Activated CD4-positive, alpha-beta T cell treated with anti-CD3 and anti-CD28 coated beads, Interleukin-2, amount 50 U/mL, for 48 hours (primary cell): ENCODE results near the gene TMEM200B.
"Not testable (repeated sequence)": the region's sequence is repeated elsewhere in the genome, so short reads cannot be mapped to it uniquely, and the experiment has no call there.

Source experiments
- DNase-seq, 2 experiments: peaks; one replicate each; pipeline ENCODE4 v3.0.0-alpha.2; 2020

The TMEM200B gene

GRCh38 chr1:29123887-29124365, at the start of gene TMEM200B:
Gene TMEM200B (minus strand): TSS chr1:29123903. CDS start chr1:29121828, 2,075 bp downstream.
- DNase-seq = peak; percentile 28 to 34

DNA sequence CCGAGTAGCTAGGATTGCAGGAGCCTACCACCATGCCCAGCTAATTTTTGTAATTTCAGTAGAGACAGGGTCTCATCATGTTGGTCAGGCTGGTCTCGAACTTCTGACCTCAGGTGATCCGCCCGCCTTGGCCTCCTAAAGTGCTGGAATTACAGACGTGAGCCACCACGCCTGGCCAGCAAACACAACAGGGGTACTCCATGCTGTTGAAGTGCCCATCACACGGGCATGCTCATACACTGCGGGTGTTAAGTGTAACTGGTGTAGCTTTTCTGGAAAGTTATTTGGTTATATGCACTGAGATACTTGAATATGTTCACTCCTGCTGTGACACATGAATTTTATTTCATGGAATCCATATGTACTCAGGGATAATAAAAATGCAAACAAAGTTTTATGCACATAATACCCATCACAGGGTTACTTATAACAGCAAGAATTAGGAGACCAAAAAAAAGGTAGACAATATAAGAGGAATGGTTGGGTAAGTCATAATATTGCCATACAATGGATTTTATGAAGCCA, 48.8 kb upstream of the TMEM200B start:
- DNase-seq = no peak

DNA sequence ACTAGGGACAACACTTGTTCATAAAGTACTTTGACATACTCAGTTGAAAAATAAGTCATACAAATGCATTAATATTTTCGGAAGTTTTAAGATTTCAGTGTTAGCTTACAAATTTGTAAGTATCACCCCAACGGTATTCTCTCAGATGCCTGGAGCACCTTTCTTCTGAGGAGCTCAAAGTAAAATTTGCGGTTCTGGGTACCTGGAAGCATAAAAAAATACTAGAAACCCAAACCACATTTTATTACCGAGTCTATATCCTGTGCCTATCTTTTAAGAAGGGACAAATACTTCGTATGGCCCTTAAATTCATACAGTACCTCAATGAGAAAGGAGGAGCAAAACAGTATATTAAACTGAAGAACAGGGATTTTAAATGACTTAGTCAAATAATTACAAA, 47.8 kb upstream of the TMEM200B start:
- no peak for DNase-seq

DNA sequence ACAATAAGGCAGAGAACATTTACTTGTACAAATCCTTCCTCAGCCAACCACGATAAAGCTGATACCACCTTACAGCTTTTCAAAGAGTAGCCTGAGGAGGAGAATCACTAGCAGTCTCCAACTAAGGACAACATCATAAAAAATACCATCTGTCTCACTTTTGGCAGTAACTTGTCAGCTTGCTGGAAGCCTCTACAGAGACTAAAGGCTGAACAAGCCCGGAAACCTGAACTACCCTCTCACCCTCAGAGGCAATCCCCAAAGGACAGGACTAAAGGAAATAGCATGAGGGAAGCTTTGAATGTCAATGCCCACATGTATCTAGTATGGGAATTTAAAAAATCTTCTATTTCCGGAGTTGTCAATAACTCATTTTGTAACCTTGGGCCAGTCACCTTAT, 47.4 kb upstream of the TMEM200B start:
- DNase-seq = no peak

DNA sequence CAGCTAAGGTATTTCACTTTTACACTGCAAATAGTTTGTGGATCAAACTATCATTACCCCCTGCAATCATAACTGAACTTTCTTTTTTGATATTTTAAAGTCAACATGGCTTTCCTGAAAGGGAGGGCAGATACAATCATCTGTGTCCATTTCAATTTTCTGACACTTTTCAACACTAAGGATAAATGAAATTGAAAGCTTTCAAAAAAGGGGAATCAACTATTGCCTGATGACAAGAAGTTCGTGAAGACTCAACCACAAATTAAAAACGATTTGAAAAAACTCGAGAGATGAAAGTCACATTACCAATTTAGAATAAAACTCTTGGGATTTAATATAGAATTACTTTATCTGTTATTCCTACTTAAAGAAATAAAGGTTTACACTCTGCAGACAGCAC, 46.3 kb upstream of the TMEM200B start:
- no peak for DNase-seq

- DNase-seq = no peak
Observed at GRCh38 chr1:29167904-29168303, 44.2 kb upstream of the TMEM200B start.

DNA sequence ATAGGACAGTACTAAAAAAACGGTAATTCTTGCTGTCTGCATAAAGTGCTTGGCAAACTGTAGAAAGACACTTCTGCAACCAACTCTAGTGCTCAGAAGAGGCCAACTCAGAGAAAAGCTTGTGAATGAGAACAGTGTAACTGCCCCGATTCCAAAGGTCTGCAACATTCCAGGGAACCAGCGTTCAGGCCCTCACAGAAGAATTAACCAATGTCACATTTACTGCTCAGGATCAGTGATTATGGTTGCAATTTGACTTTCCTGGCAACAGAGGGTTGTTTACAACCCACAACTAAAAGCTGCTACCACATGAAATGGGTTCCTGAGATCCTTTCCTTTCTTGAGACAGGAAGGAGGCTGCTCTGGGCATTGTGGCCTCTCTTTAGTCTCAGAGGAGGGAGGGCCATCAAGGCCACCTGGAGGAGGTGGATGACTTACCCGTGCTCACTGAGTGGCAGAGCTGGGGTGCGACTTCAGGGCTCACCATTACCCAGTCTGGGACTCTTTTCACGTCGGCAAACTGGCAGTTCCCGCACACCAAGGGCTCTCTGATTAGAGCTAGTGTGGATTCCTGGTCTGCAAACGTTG, 42.7 kb upstream of the TMEM200B start:
- DNase-seq = no peak

DNA sequence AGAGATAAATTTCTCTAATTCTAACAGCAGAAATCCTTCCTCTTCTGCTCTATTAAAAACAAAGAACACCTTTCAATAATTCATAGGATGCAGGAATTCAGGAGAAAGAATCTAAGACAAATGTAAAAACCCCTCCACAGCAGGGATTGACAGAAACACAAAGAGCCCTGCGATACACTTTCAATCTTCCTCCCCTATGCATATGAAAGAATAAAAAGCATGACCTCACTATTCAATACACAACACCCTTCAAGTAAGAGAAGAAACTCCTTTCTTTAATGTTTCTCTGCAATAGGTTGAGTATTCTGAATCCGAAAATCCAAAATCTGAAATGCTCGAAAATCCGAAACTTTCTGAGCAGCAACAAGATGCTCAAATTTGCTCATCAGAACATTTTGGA, 40.9 kb upstream of the TMEM200B start:
- DNase-seq = no peak

DNA sequence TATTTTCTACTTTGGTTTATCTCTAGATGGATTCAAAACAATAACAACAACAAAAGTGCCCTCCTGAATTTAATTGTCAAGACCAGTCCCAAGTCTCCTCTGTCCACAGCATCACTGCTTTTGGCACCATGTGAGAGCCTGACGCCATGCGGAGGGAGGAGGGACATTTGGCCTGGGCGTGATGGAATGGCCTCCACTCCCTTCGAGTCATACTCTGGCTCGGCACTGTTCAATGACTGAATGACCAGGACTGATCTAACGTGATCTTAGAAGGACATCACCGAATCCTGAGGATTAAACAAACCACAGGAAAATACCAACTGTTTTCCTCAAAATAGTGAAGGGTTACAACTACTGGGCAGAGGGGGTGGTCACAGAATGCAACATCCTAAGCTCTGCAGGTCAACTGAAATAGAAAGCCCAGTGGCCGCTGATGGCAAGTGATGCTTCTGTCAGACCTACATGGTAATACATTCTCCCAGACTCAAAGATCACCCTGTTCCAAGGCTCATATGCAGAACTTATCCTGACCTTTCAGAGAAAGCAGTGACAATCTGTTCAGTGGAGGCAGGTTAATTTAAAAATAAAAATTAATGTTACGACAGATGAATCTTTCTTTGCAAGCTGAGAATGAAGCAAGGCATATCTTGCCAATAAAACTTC, 38.9 kb upstream of the TMEM200B start:
- no peak for DNase-seq

DNA sequence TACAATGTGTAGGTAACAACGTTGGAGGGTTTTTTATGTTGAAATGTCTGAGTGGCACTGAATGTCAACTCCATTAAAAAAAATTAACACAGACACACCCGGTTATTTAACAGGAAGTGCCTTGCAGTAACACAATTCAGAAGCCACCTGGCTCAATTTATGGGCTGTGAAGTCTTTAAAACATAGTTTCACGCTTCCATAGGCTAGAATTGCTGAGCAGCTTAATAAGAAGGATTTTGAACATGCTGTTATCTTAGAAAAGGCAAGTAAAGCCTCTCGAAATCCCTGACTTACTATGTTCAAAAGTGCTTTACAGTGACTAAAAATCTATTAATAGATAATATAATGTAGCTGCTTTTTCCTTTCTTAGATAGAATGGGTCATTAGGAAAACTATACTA, 38.3 kb upstream of the TMEM200B start:
- DNase-seq = no peak

DNA sequence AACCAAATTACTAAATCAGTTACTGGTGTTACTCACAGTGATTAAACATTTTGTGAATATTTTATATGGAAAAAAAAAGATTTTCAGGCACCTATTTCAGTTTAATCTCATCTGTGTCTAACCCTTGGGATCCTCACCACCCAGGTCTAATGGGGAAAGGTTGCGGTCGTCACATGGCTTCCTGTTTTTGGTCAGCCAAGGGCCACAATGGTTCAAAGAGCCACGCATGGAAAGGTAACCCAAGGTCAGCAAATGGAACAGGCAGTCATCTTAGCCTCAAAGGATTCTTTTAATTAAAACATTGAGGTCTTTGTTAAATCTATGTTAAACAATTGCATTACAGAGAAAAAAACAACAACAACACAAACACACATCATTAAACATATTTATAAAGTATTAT, 36.1 kb upstream of the TMEM200B start:
- DNase-seq = no peak

GRCh38 chr1:29157269-29157601, 33.5 kb upstream of the TMEM200B start:
- no peak for DNase-seq

- no peak for DNase-seq
Observed at GRCh38 chr1:29156543-29157268, 33.0 kb upstream of the TMEM200B start.

- DNase-seq = no peak
Observed at GRCh38 chr1:29152046-29152805, 28.5 kb upstream of the TMEM200B start.

DNA sequence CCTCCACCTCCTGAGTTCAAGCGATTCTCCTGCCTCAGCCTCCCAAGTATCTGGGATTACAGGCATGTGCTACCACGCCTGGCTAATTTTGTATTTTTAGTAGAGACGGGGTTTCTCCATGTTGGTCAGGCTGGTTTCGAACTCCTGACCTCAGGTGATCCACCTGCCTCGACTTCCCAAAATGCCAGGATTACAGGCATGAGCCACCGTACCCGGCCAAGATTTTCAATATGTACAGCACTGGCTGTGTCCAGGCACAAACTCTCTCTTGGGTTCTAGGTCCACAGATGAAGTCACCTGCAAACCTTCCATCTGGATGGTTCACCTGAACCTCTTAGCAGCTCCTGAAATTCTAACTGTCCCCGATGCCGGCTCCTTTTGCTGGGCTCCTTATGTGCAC, 26.6 kb upstream of the TMEM200B start:
- not testable (repeated sequence) for DNase-seq

DNA sequence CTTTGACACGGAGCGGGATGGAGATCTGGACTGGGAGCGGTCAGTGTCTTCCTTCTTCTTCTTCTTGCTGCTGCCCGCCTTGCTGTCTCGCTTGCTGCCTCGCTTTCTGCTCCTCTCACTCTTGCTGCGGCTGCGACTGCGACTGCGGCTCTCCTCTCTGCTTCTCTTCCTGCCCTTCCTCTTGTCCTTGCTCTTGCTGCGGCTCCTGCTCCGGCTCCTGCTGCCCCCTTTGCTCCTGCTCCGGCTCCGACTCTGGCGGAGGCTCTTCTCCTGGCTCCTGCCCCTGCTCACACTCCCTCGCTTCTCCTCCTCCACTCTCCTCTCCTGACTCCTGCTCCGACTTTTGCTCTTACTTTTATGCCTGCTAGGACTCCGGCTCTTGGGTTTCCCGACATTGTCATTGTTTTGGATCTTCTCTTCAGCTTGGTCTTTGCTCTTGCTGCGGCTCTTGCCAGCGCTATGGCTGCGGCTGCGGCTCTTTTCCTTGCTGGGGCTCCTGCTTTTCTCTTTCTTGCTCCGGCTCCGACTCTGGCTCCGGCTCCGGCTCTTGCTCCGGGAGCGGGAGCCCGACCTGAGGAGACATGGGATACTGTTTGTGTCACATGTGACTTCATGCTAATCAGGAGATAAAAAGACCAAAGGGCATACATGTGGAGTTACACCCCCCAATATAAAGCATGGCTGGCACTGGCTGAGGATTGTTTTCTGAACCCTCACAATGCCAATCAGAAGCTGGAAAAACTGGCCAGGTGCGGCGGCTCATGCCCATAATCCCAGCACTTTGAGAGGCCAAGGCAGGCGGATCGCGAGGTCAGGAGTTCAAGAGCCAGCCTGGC, 25.2 kb upstream of the TMEM200B start:
- no peak for DNase-seq

DNA sequence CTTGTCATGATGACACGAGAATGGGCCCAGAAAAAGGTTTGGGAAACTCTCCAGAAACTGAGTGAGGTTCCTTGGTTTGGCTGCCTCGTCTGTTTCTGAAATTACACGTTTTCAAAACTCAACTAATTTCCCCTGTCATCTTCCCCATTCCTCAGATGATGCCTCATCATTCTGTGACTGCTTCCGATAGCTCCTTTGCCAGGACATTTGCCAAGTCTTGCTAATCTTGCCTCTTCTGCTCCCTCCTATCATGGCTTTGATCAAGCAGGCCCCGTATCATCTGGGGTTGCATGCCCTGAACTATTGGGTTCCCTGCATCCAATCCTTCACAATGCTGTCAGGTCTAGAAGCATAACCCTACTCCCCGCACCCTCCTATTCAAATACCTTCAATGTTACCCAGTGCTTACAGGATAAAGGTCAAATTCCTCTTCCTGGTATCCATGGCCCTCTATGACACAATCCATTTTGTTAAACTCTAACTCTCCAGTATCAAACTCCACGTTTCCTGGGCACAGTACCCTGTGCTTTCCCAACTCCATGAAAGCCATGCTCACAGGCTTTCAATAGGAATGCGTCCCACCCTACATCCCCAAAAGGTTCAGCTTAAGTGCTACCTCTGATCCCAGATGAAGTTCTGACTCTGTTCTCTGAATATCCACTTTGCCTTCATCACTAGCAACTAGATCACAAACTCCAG, 22.2 kb upstream of the TMEM200B start:
- no peak for DNase-seq

- no peak for DNase-seq
Observed at GRCh38 chr1:29144178-29144577, 20.5 kb upstream of the TMEM200B start.

DNA sequence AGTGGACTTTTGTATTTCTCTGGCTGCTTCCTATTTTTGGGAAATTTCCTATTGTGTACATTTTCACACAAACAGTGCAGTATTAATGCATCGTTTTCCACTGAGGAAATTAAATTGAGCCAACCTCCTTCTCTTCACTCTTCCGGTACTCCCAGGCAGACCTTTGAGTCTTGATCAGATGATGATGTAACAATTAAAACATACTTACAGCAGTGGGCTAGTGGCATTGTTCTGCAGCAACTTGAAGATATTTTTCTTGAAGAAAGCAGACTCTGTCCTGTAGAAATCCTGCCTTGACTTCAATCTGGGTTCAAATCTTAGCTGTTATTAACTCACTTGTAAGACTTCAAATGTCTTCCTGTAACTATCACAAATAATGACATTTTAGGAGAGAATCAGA, 19.0 kb upstream of the TMEM200B start:
- DNase-seq = no peak

GRCh38 chr1:29136391-29136915, 12.8 kb upstream of the TMEM200B start:
- DNase-seq = no peak

- DNase-seq = no peak
Observed at GRCh38 chr1:29134695-29135028, 11.0 kb upstream of the TMEM200B start.
